Stimulated activated CD4-positive, alpha-beta T cell treated with anti-CD3 and anti-CD28 coated beads, TNF-alpha, amount 100 ng/mL, for 48 hours (primary cell): ENCODE results near the gene LRRC46.

ENCODE experiments used
- DNase-seq, 3 donors: peaks; one replicate each; pipeline ENCODE4 v3.0.0-alpha.2; 2020; ENCODE audit warnings: low read depth in 3 of 3

LRRC46 gene

GRCh38 chr17:47877368-47878034, 46.0 kb downstream of the LRRC46 start:
- no peak for DNase-seq

GRCh38 chr17:47878203-47879027, 46.9 kb downstream of the LRRC46 start:
- no peak for DNase-seq

- DNase-seq = no peak
These were observed 47.6 kb downstream of the LRRC46 start for GRCh38 chr17:47879028-47879585.

GRCh38 chr17:47879776-47880454, 48.4 kb downstream of the LRRC46 start:
- no peak for DNase-seq

GRCh38 chr17:47882247-47882646, 50.8 kb downstream of the LRRC46 start:
- no peak for DNase-seq

- DNase-seq = no peak
These were observed 51.5 kb downstream of the LRRC46 start for GRCh38 chr17:47882695-47883588.

GRCh38 chr17:47883589-47884426, 52.3 kb downstream of the LRRC46 start:
- DNase-seq = no peak

GRCh38 chr17:47884427-47884740, 52.9 kb downstream of the LRRC46 start:
- no peak for DNase-seq

GRCh38 chr17:47884905-47885730, 53.6 kb downstream of the LRRC46 start:
- DNase-seq = no peak
